SK-N-SH (cell line): ENCODE measurements around the gene MAU2. TPM values are rescaled to one million over a fixed set of nuclear protein-coding genes. Genes with fewer than 3 reads are reported as not detected.

Source experiments
- CTCF ChIA-PET: fragments of 300-600, 350-600 bp; formaldehyde crosslinking; extraction: SDS; loops from one replicate; lab custom pipeline; 2021; lab: Yijun Ruan, JAX
- POLR2A ChIA-PET: fragments of 350-600 bp; sonication (Branson Sonifier 250); formaldehyde crosslinking; extraction: SDS; loops from one replicate; lab custom pipeline; 2020; ENCODE audit warnings: antibody characterized with exemption, inconsistent platforms; lab: Yijun Ruan, JAX
- DNase-seq: peaks from one replicate; pipeline ENCODE4 v3.0.0; 2012
- H2AFZ ChIP-seq: fragments of 200-600 bp; sonication (generic); 2 replicates; pipeline ENCODE4 v1.8.1; 2016; ENCODE audit warnings: antibody characterized with exemption, mild to moderate bottlenecking, low read depth
- H3F3A ChIP-seq: fragments of 200-600 bp; sonication (generic); replicated peaks from 2 replicates; pipeline ENCODE3; 2016; ENCODE audit warnings: antibody characterized with exemption, mild to moderate bottlenecking; ENCODE audit not compliant: insufficient read depth
- H3K27ac ChIP-seq, 2 experiments: fragments of 200-500 bp in 1 of 2; fragments of 200-600 bp in 1 of 2; sonication (Bioruptor generic) in 1 of 2; sonication (generic), shearing (Covaris generic) in 1 of 2; 2 replicates each; pipeline versions ENCODE4 v1.5.1 to v1.6.1; 2014 to 2016; ENCODE audit warnings: low read depth in 2 of 2, inconsistent platforms in 1 of 2, low read length in 1 of 2, mild to moderate bottlenecking in 1 of 2, mixed read lengths in 1 of 2
- H3K27me3 ChIP-seq: fragments of 200-600 bp; sonication (generic), shearing (Covaris generic); 2 replicates; pipeline ENCODE4 v1.6.1; 2016; ENCODE audit warnings: mixed run types; ENCODE audit not compliant: insufficient read depth
- H3K36me3 ChIP-seq, 2 experiments: fragments of 200-500 bp in 1 of 2; fragments of 200-600 bp in 1 of 2; sonication (Bioruptor generic) in 1 of 2; sonication (generic) in 1 of 2; replicated peaks in 1 of 2; 2 replicates each; pipeline versions ENCODE3 to v1.5.1; 2014 to 2016; ENCODE audit warnings: low read length in 1 of 2, mild to moderate bottlenecking in 1 of 2; ENCODE audit not compliant: insufficient read depth in 2 of 2, control insufficient read depth in 1 of 2
- H3K4me1 ChIP-seq, 2 experiments: fragments of 200-500 bp in 1 of 2; fragments of 200-600 bp in 1 of 2; sonication (Bioruptor generic) in 1 of 2; sonication (generic), shearing (Covaris generic) in 1 of 2; 2 replicates each; pipeline versions ENCODE4 v1.5.1 to v1.6.1; 2014 to 2016; ENCODE audit warnings: low read depth in 1 of 2, low read length in 1 of 2, mixed run types in 1 of 2; ENCODE audit not compliant: insufficient read depth in 2 of 2, control insufficient read depth in 1 of 2
- H3K4me2 ChIP-seq: fragments of 200-600 bp; sonication (generic), shearing (Covaris generic); 2 replicates; pipeline ENCODE4 v1.6.1; 2017; ENCODE audit warnings: mixed run types
- H3K4me3 ChIP-seq, 2 experiments: fragments of 200-500 bp in 1 of 2; fragments of 200-600 bp in 1 of 2; sonication (Bioruptor generic) in 1 of 2; sonication (generic), shearing (Covaris generic) in 1 of 2; 2 replicates each; pipeline versions ENCODE4 v1.5.1 to v1.8.1; 2014 to 2016; ENCODE audit warnings: low read depth in 2 of 2, inconsistent platforms in 1 of 2, low read length in 1 of 2, mild to moderate bottlenecking in 1 of 2, mixed read lengths in 1 of 2, moderate library complexity in 1 of 2
- H3K79me2 ChIP-seq: fragments of 200-600 bp; sonication (generic); 2 replicates; pipeline ENCODE4 v1.8.1; 2017; ENCODE audit warnings: mild to moderate bottlenecking; ENCODE audit not compliant: insufficient read depth
- H3K9ac ChIP-seq: fragments of 200-600 bp; sonication (generic); 2 replicates; pipeline ENCODE4 v1.6.1; 2017; ENCODE audit warnings: mixed run types
- H3K9me2 ChIP-seq: fragments of 200-600 bp; sonication (generic); 2 replicates; pipeline ENCODE4 v1.6.1; 2017; ENCODE audit warnings: mixed run types
- H3K9me3 ChIP-seq: fragments of 200-600 bp; sonication (generic); 2 replicates; pipeline ENCODE4 v1.6.1; 2017; ENCODE audit warnings: mixed run types, mild to moderate bottlenecking, moderate library complexity
- H4K20me1 ChIP-seq: fragments of 200-600 bp; sonication (generic); 2 replicates; pipeline ENCODE4 v1.6.1; 2017; ENCODE audit warnings: mild to moderate bottlenecking, mixed run types; ENCODE audit not compliant: insufficient read depth
- CHD2 ChIP-seq: fragments of 150-350 bp; IDR thresholded peaks from 2 replicates; pipeline ENCODE4 v1.6.1; 2018; ENCODE audit warnings: low read length; ENCODE audit not compliant: partially characterized antibody
- ELF1 ChIP-seq: IDR thresholded peaks from 2 replicates; pipeline ENCODE4 v1.4.0; 2012
- GATA2 ChIP-seq: sonication (generic); formaldehyde crosslinking; IDR thresholded peaks from 2 replicates; pipeline ENCODE4 v1.5.0; 2020; ENCODE audit warnings: mild to moderate bottlenecking, missing genetic modification reagents
- MXI1 ChIP-seq: IDR thresholded peaks from 2 replicates; pipeline ENCODE4 v1.6.1; 2012; ENCODE audit warnings: mild to moderate bottlenecking, low read depth, low read length, improper control_type of control experiment
- NRF1 ChIP-seq: IDR thresholded peaks from 2 replicates; pipeline ENCODE4 v1.6.1; 2012; ENCODE audit warnings: low read depth, mild to moderate bottlenecking, low read length
- RAD21 ChIP-seq: IDR thresholded peaks from 2 replicates; pipeline ENCODE4 v1.6.1; 2012; ENCODE audit warnings: mild to moderate bottlenecking, low read length
- SMC3 ChIP-seq: IDR thresholded peaks from 2 replicates; pipeline ENCODE4 v1.6.1; 2012; ENCODE audit warnings: low read depth, low read length, improper control_type of control experiment
- TCF12 ChIP-seq: IDR thresholded peaks from 2 replicates; pipeline ENCODE4 v1.4.0; 2012
- WGBS: methylation state at CpG from one replicate; pipeline ENCODE4 v1.1.6; 2017; ENCODE audit warnings: low lambda C conversion rate; 5-methylcytosine and 5-hydroxymethylcytosine counted together
- polyA plus RNA-seq, 3 experiments: library from polyadenylated mRNA; depleted of rRNA; stranded (reverse); fragments of >200 nt; gene quantifications; 2 replicates each; pipeline ENCODE4 v1.2.3, GENCODE V29; 2012
- TF ChIP-seq, protein P1 (sequence below): IDR thresholded peaks from 2 replicates; pipeline ENCODE4 v1.6.1; 2012; ENCODE audit warnings: mild to moderate bottlenecking, low read depth, low read length, moderate library complexity
- TF ChIP-seq, protein P2 (sequence below): IDR thresholded peaks from 2 replicates; pipeline ENCODE4 v1.4.0; 2012; ENCODE audit warnings: low read depth, borderline replicate concordance
- TF ChIP-seq, protein P3 (sequence below): IDR thresholded peaks from 2 replicates; pipeline ENCODE4 v1.4.0; 2012; ENCODE audit warnings: low read depth
- TF ChIP-seq, protein P4 (sequence below): fragments of 200-600 bp; sonication (generic); IDR thresholded peaks from 2 replicates; pipeline ENCODE4 v1.6.1; 2017; ENCODE audit warnings: antibody characterized with exemption, mild to moderate bottlenecking, moderate library complexity
- TF ChIP-seq, protein P5 (sequence below): fragments of 150-350 bp; IDR thresholded peaks from 2 replicates; pipeline ENCODE4 v1.6.1; 2017; ENCODE audit warnings: antibody characterized with exemption, low read length, low read depth, borderline replicate concordance
- TF ChIP-seq, protein P6 (sequence below): fragments of 150-350 bp; IDR thresholded peaks from 2 replicates; pipeline ENCODE4 v1.6.1; 2016; ENCODE audit warnings: mild to moderate bottlenecking, low read depth, low read length

MAU2 gene
- polyA plus RNA-seq, 1 of the 3 experiments (the other 2 are of a cell fraction) = 17.6 TPM

DNA sequence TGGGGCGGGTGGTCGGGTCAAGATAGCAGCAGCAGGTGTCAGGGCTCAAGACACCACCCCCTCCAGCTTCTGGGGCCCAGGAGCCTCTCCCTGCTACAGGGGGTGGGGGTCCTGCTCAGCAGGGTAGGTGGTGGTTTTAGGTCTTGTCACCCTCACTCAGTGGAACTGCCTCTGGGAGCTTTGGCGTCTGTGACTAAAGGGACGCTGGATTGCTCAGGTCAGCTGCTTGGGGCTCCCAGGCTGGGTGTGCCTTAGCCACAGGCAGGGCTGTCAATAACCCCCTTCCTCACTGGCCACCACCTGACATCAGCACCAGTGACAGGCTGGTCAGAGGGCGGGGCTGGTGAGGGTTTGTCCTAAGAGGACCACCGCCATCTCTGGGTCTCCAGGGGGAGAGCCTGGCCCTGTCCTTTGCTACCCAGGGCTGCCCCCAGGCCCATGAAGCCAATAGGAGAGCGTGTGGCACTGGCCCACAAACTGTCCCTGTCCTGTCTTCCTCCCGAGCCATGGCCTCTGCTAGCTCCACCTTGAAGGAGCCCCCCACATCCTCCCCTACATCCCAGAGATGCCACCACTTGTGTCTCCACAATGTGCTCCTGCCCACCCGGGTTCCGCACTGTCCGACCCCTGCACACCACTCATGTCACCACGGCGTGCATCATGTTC lies 36.4 kb downstream of the MAU2 start:
- TF ChIP-seq, protein P1, sequence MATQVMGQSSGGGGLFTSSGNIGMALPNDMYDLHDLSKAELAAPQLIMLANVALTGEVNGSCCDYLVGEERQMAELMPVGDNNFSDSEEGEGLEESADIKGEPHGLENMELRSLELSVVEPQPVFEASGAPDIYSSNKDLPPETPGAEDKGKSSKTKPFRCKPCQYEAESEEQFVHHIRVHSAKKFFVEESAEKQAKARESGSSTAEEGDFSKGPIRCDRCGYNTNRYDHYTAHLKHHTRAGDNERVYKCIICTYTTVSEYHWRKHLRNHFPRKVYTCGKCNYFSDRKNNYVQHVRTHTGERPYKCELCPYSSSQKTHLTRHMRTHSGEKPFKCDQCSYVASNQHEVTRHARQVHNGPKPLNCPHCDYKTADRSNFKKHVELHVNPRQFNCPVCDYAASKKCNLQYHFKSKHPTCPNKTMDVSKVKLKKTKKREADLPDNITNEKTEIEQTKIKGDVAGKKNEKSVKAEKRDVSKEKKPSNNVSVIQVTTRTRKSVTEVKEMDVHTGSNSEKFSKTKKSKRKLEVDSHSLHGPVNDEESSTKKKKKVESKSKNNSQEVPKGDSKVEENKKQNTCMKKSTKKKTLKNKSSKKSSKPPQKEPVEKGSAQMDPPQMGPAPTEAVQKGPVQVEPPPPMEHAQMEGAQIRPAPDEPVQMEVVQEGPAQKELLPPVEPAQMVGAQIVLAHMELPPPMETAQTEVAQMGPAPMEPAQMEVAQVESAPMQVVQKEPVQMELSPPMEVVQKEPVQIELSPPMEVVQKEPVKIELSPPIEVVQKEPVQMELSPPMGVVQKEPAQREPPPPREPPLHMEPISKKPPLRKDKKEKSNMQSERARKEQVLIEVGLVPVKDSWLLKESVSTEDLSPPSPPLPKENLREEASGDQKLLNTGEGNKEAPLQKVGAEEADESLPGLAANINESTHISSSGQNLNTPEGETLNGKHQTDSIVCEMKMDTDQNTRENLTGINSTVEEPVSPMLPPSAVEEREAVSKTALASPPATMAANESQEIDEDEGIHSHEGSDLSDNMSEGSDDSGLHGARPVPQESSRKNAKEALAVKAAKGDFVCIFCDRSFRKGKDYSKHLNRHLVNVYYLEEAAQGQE = no peak
- TF ChIP-seq ELF1 = no peak
- Histone ChIP-seq H3K9me2 (no peaks in the 10 kb centered on the region), H3F3A (peaks cover 8% of the 10 kb centered on the region), H3K27me3 (no peaks in the 10 kb centered on the region), H3K79me2 (no peaks in the 10 kb centered on the region), H3K4me2 (no peak overlapping the region), H2AFZ (no peak overlapping the region), H3K36me3 (peaks cover 11 to 50% of the 10 kb centered on the region in 2 experiments), H4K20me1 (no peaks in the 10 kb centered on the region), H3K9ac (no peak overlapping the region), H3K4me3 (no peak overlapping the region), H3K27ac (no peak overlapping the region), H3K4me1 (no peaks in the 10 kb centered on the region), H3K9me3 (no peaks in the 10 kb centered on the region)
- DNase-seq = no peak
- 94% methylated on average over 6 of the region's 13 CpGs for WGBS
- POLR2A ChIA-PET = no interaction called here
- CTCF ChIA-PET = interaction anchor here (1.3 to 3.4 kb wide), 2 partner anchors 14 to 154 kb away, joined by 3 to 25 read pairs; no protein-coding TSS in a partner anchor

DNA sequence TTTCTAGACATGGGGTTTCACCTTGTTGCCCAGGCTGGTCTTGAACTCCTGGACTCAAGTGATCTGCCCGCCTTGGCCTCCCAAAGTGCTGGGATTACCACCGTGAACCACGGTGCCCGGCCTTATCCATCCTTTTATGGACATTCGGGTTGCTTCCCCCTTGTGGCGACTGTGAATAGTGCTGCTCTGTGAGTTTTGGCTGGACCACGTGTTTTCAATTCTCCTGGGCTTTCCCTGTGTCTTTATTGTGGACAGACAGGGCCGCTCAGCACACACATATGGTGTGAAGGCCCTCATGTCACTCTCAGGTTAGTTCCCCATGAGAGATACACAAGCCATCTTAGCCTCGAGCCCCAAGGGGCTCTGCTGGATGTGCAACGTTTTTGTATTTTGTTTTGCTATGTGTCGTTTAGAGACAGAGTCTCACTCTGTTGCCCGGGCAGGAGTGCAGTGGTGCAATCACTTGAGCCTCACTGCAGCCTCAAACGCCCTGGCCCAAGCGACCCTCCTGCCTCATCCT lies 40.5 kb downstream of the MAU2 start:
- CTCF ChIA-PET = interaction anchor here (0.7 to 11.0 kb wide), 12 partner anchors 18 to 221 kb away, joined by 3 to 172 read pairs (median 4); no protein-coding TSS in a partner anchor

More for the DNA sequence above, 40.5 kb downstream of the MAU2 start:
- TF ChIP-seq NRF1 = no peak
- peak; percentile 55 for TF ChIP-seq RAD21
- TF ChIP-seq, protein P2, sequence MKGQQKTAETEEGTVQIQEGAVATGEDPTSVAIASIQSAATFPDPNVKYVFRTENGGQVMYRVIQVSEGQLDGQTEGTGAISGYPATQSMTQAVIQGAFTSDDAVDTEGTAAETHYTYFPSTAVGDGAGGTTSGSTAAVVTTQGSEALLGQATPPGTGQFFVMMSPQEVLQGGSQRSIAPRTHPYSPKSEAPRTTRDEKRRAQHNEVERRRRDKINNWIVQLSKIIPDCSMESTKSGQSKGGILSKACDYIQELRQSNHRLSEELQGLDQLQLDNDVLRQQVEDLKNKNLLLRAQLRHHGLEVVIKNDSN = peak; percentile 58; the same call in 1 of the 2 replicates
- peak; percentile 99 for TF ChIP-seq MXI1
- no peak for TF ChIP-seq CHD2
- TF ChIP-seq, protein P3, sequence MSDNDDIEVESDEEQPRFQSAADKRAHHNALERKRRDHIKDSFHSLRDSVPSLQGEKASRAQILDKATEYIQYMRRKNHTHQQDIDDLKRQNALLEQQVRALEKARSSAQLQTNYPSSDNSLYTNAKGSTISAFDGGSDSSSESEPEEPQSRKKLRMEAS = peak; percentile 95
- TF ChIP-seq, protein P4, sequence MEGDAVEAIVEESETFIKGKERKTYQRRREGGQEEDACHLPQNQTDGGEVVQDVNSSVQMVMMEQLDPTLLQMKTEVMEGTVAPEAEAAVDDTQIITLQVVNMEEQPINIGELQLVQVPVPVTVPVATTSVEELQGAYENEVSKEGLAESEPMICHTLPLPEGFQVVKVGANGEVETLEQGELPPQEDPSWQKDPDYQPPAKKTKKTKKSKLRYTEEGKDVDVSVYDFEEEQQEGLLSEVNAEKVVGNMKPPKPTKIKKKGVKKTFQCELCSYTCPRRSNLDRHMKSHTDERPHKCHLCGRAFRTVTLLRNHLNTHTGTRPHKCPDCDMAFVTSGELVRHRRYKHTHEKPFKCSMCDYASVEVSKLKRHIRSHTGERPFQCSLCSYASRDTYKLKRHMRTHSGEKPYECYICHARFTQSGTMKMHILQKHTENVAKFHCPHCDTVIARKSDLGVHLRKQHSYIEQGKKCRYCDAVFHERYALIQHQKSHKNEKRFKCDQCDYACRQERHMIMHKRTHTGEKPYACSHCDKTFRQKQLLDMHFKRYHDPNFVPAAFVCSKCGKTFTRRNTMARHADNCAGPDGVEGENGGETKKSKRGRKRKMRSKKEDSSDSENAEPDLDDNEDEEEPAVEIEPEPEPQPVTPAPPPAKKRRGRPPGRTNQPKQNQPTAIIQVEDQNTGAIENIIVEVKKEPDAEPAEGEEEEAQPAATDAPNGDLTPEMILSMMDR = peak; percentile 76
- TF ChIP-seq GATA2 (CRISPR knock-in tag) = no peak
- TF ChIP-seq, protein P5, sequence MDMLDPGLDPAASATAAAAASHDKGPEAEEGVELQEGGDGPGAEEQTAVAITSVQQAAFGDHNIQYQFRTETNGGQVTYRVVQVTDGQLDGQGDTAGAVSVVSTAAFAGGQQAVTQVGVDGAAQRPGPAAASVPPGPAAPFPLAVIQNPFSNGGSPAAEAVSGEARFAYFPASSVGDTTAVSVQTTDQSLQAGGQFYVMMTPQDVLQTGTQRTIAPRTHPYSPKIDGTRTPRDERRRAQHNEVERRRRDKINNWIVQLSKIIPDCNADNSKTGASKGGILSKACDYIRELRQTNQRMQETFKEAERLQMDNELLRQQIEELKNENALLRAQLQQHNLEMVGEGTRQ = no peak
- peak; percentile 37; the same call in 1 of the 2 replicates for TF ChIP-seq TCF12
- TF ChIP-seq, protein P6, sequence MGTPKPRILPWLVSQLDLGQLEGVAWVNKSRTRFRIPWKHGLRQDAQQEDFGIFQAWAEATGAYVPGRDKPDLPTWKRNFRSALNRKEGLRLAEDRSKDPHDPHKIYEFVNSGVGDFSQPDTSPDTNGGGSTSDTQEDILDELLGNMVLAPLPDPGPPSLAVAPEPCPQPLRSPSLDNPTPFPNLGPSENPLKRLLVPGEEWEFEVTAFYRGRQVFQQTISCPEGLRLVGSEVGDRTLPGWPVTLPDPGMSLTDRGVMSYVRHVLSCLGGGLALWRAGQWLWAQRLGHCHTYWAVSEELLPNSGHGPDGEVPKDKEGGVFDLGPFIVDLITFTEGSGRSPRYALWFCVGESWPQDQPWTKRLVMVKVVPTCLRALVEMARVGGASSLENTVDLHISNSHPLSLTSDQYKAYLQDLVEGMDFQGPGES = no peak
- TF ChIP-seq SMC3 = peak; percentile 47; the same call in 1 of the 2 replicates
- TF ChIP-seq, all 33 proteins: peak for 7
- Histone ChIP-seq H3K79me2 (no peaks in the 10 kb centered on the region), H3K4me2 (no peak overlapping the region), H3K27ac (no peak overlapping the region), H4K20me1 (no peaks in the 10 kb centered on the region), H3K9ac (no peak overlapping the region), H3K4me1 (no peaks in the 10 kb centered on the region), H3K9me2 (no peaks in the 10 kb centered on the region), H2AFZ (no peak overlapping the region), H3K9me3 (no peaks in the 10 kb centered on the region), H3F3A (peaks cover 8% of the 10 kb centered on the region), H3K36me3 (peaks cover 0 to 10% of the 10 kb centered on the region in 2 experiments), H3K27me3 (no peaks in the 10 kb centered on the region), H3K4me3 (no peak overlapping the region)
- 28% methylated on average over 14 of the region's 14 CpGs for WGBS
- DNase-seq = peak; percentile 84
- POLR2A ChIA-PET = interaction anchor here (1.8 kb wide), 1 partner anchor 155 kb away, joined by 4 read pairs; the partner anchor contains the start of genes NDUFA13 and TSSK6
